Measurements from ENCODE around the gene ZNF500. TPM values are rescaled to one million over a fixed set of nuclear protein-coding genes. Genes with fewer than 3 reads are reported as not detected.
A peak's percentile ranks its signal among the peaks of the same experiment; 100 is the strongest.

ZNF500 gene
- total and polyA plus RNA-seq, 2 of the 4 experiments (the other 2 are of a cell fraction) = 4.5 to 5.9 TPM

DNA sequence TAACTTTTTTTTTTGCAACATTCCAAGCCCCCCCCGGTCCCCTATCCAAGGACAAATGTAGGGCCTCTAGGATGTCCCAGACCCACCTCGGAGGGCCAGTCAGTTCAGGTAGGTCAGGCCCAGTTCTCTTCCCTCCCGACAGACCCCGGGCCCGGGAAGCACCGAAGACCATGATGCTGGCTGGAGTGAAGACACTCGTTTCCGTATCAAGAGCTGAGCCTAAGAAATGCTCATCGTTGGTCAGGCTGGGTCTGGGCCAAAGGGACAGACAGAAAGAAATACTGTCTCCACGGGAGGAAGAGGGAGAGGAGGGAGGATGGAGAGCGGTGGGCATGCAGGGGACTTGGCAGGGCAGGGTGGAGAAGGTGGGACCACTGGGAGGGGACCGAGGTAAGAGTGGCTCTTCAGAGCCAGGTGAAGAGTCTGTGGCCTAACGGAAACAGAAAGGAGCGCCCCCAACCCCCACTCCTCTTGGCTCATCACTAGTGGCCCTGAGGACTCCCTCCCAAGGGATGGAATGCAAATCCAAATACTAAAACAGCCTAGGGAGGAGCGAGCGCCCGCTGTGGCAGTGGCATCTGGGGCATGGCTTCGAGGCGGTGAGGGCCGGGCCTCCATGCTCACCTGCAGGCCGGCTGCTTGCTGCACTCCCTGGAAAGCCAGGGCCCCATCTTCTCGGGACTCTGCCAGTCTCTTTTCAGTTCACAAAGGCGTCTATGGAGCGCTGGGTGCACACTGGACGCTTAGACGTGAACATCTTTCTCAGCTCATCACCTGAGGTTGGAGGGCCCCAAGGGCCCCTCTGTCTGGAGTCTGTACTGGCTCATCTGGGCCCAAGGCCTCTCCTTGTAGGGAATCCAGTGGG is 37.2 kb upstream of the ZNF500 start:
- peak overlapping the region; percentile 21 for H2AFZ ChIP-seq (replicated peaks; ENCODE audit: low read length, poor library complexity)
- H2BK120ac ChIP-seq (ENCODE audit: low read depth, low read length) = no peak overlapping the region
- CTCF ChIA-PET = no interaction called here
- POLR2A ChIA-PET (ENCODE audit: unreplicated experiment) = no interaction called here
- no peak for ATAC-seq (ENCODE audit: low read depth)
- H3K4ac ChIP-seq (ENCODE audit: low read depth, low read length) = no peak overlapping the region
- no peak overlapping the region for H3K4me3 ChIP-seq (ENCODE audit: insufficient read depth, low read depth, low read length)
- TF ChIP-seq MAFK (IDR thresholded peaks at IDR 0.05; ENCODE audit: low read depth, low read length) = no peak
- TF ChIP-seq MAZ (IDR thresholded peaks at IDR 0.05; ENCODE audit: borderline replicate concordance, low read depth, low read length) = no peak
- TF ChIP-seq POLR2A (IDR thresholded peaks at IDR 0.05; ENCODE audit: low read depth, low read length) = no peak
- TF ChIP-seq CEBPB (IDR thresholded peaks at IDR 0.05; ENCODE audit: low read depth, low read length) = no peak
- in situ Hi-C loops (cut with MboI; ENCODE audit: low sequenced_read_pairs) = no loop called here
- no peaks in the 10 kb centered on the region for H3K27me3 ChIP-seq (ENCODE audit: control insufficient read depth, insufficient read depth, low read length)
- dilution Hi-C loops (cut with HindIII; ENCODE audit: low sequenced_read_pairs, unreplicated experiment) = no loop called here
- no peak overlapping the region for H3K4me2 ChIP-seq (ENCODE audit: low read depth, low read length)
- H2AK9ac ChIP-seq (replicated peaks; ENCODE audit: low read depth, low read length, poor library complexity) = peak overlapping the region; percentile 65
- no peak overlapping the region for H4K8ac ChIP-seq (ENCODE audit: low read depth in 2 of 2, low read length in 2 of 2)
- H3K36me3 ChIP-seq (ENCODE audit: control insufficient read depth, insufficient read depth, low read length) = peaks cover 26% of the 10 kb centered on the region
- H3K9ac ChIP-seq (ENCODE audit: low read depth, low read length) = no peak overlapping the region
- H2BK20ac ChIP-seq (ENCODE audit: low read depth, low read length) = no peak overlapping the region
- H4K20me1 ChIP-seq (ENCODE audit: insufficient read depth, low read length) = no peaks in the 10 kb centered on the region; the same call in 1 of the 2 replicates
- no peaks in the 10 kb centered on the region for H3K9me3 ChIP-seq (ENCODE audit: control insufficient read depth, insufficient read depth, low read length)
- BruUV-seq (replicated peaks) = TSS peak; percentile 92
- intact Hi-C loops (cut with micrococcal nuclease) = loop anchor here (2.0 to 5.0 kb wide), 2 partner anchors 37 to 153 kb away; partner anchors contain the start of gene ZNF500
- H3K18ac ChIP-seq (ENCODE audit: low read depth, low read length) = no peak overlapping the region
- no peaks in the 10 kb centered on the region for H3K9me1 ChIP-seq (ENCODE audit: insufficient read depth, low read length)
- H2AK5ac ChIP-seq (ENCODE audit: low read depth, low read length) = peak overlapping the region; percentile 31; the same call in 1 of the 2 replicates
- H3K14ac ChIP-seq (replicated peaks; ENCODE audit: low read depth, low read length) = no peak overlapping the region
- no peak overlapping the region for H3K56ac ChIP-seq (ENCODE audit: extremely low read depth, insufficient read depth, low read length)
- WGBS, 2 experiments (ENCODE audit: extremely low coverage in 2 of 2, insufficient read length in 1 of 2) = 86% methylated on average over 15 of the region's 26 CpGs; no CpG with 5 or more reads in 1 of the 2 experiments
- no peak overlapping the region for H3K23ac ChIP-seq (ENCODE audit: low read depth, low read length)
- no peak overlapping the region for H4K91ac ChIP-seq (ENCODE audit: insufficient read depth, low read depth, low read length)
- no peak overlapping the region for H2BK5ac ChIP-seq (ENCODE audit: low read depth, low read length, poor library complexity, severe bottlenecking)
- H3K27ac ChIP-seq (ENCODE audit: insufficient read depth, low read length) = no peak overlapping the region
- H3K79me1 ChIP-seq (ENCODE audit: low read depth in 1 of 2, low read length in 2 of 2) = peaks cover 0 to 7% of the 10 kb centered on the region in 2 experiments; a peak in 2 of 4 replicates
- peaks cover 5% of the 10 kb centered on the region; the same call in 1 of the 2 replicates for H3K4me1 ChIP-seq (ENCODE audit: control insufficient read depth, insufficient read depth, low read length)
- H2BK15ac ChIP-seq (ENCODE audit: low read depth, low read length) = no peak overlapping the region
- DNase-seq = no peak
- H4K5ac ChIP-seq (ENCODE audit: low read depth, low read length) = no peak overlapping the region
